Astrocyte (in vitro differentiated cells and primary cell): ENCODE results near the gene SPNS2.

Experiments
- CTCF ChIP-seq: IDR thresholded peaks from 2 replicates; pipeline ENCODE4 v1.5.1; 2011; ENCODE audit warnings: low read depth, mild to moderate bottlenecking, inconsistent platforms, low read length, moderate library complexity; ENCODE audit not compliant: insufficient read depth
- EZH2 ChIP-seq: IDR thresholded peaks from 2 replicates; pipeline ENCODE4 v1.6.1; 2012; ENCODE audit warnings: mild to moderate bottlenecking, low read length, inconsistent platforms; ENCODE audit not compliant: insufficient read depth

DNA sequence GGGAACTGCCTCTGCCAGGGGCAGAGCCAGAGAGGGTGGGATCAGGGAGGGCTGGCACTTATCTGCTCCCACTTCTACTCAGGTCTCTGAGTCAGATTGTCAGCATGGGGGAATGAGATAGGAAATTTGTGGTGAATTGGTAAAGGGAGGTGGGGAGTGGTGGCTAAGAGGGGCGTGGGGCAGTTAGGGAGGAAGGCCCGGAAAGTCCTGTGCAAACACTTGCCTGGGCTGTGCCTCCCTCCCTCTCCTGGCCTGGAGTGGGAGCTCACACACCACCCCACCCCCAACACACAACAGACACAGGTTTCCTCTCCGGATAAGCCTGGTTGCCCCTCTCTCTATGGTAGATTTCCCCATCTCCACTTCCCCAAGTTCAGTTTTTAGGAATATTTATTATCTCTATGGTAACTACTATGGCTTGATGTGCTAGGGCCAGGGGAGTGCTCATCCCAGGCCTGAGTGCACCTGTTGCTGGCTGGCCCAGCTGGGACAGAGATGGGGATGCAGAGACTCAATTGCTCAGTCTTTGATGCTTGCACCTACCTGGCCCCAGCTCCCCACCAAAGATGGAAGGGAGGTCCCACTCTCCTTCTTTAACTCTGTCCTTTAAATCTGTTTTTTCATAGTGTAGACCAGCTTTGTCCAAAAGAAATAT, 2.7 kb downstream of the SPNS2 start:
- TF ChIP-seq CTCF (no peak), EZH2 (no peak)
